LNCAP (cell line): ENCODE measurements around the gene C9orf72.

Source experiments
- TF ChIP-seq, protein P1 (sequence below): fragments of 450-650 bp; IDR thresholded peaks from 2 replicates; pipeline ENCODE4 v1.5.1; 2017; ENCODE audit warnings: mild to moderate bottlenecking

Gene C9orf72

DNA sequence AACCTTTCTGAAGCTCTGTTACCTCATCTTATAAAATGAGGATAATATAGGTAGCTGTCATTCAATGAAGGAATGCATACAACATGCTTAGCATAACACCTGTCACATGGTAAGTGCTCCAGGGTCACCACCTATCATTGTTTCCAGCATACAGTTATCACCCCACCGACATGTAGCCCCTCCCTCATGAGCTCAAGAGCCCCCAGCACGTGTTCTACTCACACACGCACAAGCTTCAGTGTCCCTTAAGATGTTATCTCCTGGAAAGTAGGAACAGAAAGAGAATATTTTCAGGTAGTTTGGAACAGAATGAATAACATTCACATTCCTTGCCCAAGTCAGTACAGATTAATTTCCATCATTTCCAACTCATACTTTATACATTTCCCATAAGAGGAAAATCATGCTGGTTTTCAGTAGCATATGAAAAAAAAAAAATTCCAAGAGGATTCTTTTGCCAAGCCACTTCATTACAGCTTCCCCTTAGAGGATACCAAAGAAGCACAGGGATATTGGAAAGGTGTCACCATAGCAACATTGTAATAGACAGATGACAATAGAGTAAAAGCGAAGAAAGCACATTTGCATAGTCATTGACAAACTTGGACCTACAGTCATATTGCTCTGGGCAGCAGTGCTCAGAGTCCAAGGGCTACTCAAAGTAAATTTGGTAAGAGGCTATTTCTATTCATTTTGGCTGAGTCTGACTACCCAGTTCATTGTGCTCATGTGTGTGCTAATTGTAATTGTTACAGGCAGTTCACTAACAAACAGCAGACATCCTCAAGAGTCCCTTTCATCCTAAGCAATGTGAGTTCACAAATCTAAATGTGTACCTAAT lies 42.1 kb downstream of the C9orf72 start:
- TF ChIP-seq, protein P1, sequence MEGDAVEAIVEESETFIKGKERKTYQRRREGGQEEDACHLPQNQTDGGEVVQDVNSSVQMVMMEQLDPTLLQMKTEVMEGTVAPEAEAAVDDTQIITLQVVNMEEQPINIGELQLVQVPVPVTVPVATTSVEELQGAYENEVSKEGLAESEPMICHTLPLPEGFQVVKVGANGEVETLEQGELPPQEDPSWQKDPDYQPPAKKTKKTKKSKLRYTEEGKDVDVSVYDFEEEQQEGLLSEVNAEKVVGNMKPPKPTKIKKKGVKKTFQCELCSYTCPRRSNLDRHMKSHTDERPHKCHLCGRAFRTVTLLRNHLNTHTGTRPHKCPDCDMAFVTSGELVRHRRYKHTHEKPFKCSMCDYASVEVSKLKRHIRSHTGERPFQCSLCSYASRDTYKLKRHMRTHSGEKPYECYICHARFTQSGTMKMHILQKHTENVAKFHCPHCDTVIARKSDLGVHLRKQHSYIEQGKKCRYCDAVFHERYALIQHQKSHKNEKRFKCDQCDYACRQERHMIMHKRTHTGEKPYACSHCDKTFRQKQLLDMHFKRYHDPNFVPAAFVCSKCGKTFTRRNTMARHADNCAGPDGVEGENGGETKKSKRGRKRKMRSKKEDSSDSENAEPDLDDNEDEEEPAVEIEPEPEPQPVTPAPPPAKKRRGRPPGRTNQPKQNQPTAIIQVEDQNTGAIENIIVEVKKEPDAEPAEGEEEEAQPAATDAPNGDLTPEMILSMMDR: no peak

DNA sequence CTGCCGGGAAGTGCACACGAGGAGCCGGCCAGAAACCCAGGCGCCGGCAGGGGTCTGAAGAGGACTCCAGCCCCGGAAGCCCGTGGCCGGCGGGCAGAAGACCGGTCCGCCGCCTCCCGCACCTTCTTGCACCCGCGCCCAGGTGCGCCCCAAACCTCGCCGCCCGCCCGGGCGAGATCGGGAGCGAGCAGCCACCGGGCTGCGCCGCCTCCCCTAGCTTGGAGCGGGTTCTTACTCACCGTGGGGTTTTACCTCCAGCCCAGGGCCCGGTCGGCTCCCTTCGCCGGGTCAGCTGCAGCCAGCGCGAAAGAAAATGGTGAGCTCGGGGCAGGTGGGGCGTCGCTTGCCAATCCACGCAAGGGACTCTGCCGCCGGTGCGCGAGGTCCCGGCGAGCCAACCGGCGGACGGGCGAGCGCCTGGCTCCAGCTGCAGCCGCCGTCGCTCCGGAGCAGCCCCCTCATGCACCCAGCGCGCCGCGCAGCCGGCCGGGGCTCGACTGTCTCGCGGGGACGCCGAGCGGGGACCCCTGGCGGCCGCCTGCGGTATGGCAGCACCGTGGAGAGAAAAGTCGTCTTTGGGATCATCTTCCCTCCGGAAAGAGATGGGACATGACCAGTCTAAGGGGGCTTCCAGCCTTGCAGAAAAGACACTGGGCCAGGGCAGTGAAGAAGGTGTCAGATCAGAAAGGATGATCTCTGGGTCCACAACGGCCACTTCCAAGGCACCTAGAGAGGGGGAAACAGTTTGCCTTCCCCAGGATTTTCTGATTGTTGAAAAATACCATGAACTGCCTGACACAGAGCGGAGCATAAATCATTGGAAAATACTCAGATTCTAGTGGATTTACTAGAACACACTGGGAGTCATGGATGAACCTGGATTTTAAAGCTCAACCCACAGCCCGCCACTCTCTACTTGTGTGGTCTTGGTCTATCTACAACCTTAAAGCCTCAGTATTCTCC lies 43.7 kb downstream of the C9orf72 start, which contains the start of gene MOB3B:
Gene MOB3B, minus strand, starts transcription at position 499 of the 963 bp plus-strand sequence. CDS start 74,264 bp downstream, outside the sequence.
- TF ChIP-seq, protein P1: peak; percentile 89

DNA sequence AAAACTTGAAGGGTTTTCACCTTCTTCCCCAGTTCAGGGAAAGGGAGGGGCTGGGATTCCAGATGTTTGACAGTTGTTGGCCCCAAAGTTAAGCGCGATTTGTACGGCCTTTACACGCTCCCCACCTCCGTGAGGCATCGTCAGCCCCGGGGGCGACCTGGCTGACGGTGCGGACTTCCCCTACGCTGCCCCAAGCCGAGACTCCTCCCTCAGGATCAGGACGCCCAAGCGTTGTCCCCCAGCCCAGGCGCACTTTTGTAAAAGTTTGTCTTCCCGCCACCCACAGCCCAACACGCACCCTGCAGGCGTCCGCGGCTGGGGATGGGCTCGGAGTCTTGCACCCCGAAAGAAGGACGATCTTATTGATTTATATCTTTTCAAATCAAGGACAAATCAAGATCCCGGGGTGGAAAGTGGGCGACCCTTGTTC lies 44.4 kb downstream of the C9orf72 start:
- TF ChIP-seq, protein P1: no peak

DNA sequence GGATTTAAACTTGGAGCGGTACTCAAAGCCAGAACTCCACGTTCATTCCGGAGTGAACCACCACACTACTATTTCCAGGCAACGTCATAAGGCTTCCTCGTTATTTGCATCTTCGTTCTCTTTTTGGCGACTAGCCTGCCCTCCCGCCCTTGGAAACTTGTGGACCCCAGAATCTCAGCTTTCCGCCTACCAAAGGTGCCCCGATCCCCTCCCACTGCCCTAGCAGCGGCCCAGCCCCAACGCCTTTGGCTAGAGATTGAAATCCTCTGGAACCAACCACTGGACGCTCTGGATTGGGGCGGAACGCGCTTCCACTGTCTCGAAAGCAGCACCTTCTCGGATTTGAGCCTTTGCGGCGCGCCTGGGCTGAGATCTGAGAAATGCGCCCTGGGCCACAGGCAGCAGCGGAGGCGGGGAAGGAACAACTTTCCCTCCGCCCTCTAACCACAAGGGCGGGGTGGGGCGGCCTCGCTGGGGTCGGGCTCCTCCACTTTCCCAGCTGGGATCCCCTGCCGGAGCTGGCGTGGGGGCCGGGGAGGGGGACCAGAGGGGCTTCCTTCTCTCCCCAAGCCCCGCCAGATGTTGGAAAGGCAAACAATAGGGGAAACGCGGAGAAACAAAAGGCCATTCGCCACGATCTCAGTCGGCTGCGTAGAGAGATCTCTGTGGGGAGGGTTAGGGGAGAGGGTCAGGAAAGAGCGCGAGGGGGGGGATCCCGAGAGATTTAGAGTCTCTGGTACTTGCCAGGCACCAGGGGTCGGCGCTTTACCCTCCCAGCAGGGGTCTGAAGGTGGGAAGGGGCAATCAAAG lies 45.0 kb downstream of the C9orf72 start:
- TF ChIP-seq, protein P1: no peak

DNA sequence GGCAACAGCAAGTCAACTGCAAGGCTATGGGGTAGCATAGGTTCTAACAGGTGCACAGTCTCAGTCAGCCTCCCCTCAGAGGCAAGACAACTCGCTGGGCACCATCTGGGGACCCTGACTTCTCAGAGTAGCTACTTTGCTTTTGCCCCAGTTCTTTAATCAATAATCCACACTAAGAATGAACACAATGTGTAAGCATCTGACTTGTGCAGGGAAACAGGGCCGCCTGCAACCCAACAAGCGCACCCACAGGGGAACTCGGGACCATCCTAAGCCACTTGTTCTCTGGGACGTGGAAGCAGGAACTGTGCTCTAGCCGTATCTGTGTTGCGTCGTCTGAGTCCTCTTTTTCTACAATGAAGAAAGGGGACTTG lies 45.6 kb downstream of the C9orf72 start:
- TF ChIP-seq, protein P1: no peak

DNA sequence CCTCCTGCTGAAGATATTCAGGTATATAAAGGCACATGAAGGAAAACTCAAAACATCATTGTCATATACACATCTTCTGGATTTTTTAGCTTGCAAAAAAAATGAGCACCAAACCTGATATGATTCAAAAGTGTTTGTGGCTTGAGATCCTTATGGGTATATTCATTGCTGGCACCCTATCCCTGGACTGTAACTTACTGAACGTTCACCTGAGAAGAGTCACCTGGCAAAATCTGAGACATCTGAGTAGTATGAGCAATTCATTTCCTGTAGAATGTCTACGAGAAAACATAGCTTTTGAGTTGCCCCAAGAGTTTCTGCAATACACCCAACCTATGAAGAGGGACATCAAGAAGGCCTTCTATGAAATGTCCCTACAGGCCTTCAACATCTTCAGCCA lies 49.0 kb downstream of the C9orf72 start, which contains the start of gene IFNK:
Gene IFNK, plus strand, starts transcription at position 55 of the 400 bp plus-strand sequence. Its CDS starts 47 bp downstream, at position 102.
- TF ChIP-seq, protein P1: no peak

DNA sequence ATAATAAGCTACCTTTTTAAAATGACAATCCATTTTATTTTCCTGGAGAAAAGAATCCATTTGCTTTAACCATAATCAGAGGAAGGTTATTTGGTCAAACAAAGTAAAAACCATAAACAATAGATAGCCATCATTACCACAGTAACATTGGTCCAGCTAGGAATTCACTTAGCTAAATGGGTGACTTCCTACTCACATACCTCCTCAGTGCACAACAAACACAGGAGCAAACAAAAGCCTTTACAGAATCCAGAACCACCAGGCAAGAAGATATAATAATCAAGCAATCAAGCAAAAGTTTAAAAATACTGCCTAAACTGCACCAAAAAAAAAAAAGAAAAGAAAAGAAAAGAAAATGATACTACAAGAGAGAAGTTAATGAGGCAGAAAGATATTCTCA lies 50.1 kb downstream of the C9orf72 start:
- TF ChIP-seq, protein P1: no peak
